Sigmoid colon (tissue), 7 donors: ENCODE results near the gene PUS3. TPM values are rescaled to one million over a fixed set of nuclear protein-coding genes. Genes with fewer than 3 reads are reported as not detected.
"Not testable (repeated sequence)": the region's sequence is repeated elsewhere in the genome, so short reads cannot be mapped to it uniquely, and the experiment has no call there.

Source experiments
- DNase-seq: peaks from one replicate; pipeline ENCODE4 v3.0.0-alpha.2; 2019
- H3K27ac ChIP-seq, 4 donors: fragments of 200-600 bp; sonication (generic); one replicate each; pipeline ENCODE4 v1.5.1; 2016 to 2019; ENCODE audit warnings: mild to moderate bottlenecking in 1 of 4
- H3K27me3 ChIP-seq, 3 donors: fragments of 200-600 bp; sonication (generic); one replicate each; pipeline ENCODE4 v1.5.1; 2019; ENCODE audit warnings: mild to moderate bottlenecking in 1 of 3
- H3K36me3 ChIP-seq, 4 donors: fragments of 200-600 bp; sonication (generic); one replicate each; pipeline ENCODE4 v1.5.1; 2016 to 2019
- H3K4me1 ChIP-seq, 4 donors: fragments of 200-600 bp; sonication (generic); one replicate each; pipeline ENCODE4 v1.5.1; 2017 to 2019
- H3K4me3 ChIP-seq, 4 donors: fragments of 200-600 bp; sonication (generic); one replicate each; pipeline ENCODE4 v1.5.1; 2017 to 2019; ENCODE audit warnings: mild to moderate bottlenecking in 2 of 4, moderate library complexity in 1 of 4
- H3K9me3 ChIP-seq, 4 donors: fragments of 200-600 bp in 3 of 4; sonication (generic) in 3 of 4; one replicate each; pipeline versions ENCODE4 v1.5.1 to v1.6.1; 2013 to 2019
- CTCF ChIP-seq, 4 experiments: fragments of 450-650 bp in 3 of 4; fragments of 200-600 bp in 1 of 4; IDR thresholded peaks; one replicate each; pipeline ENCODE4 v1.5.1; 2016 to 2019; ENCODE audit warnings: antibody characterized with exemption in 4 of 4, mild to moderate bottlenecking in 3 of 4, moderate library complexity in 2 of 4
- EP300 ChIP-seq, 4 donors: sonication (generic); formaldehyde crosslinking; IDR thresholded peaks; one replicate each; pipeline ENCODE4 v1.6.1; 2017; ENCODE audit warnings: antibody characterized with exemption in 4 of 4
- POLR2A ChIP-seq, 2 donors: fragments of 450-650 bp; IDR thresholded peaks; one replicate each; pipeline ENCODE4 v1.6.1; 2016; ENCODE audit warnings: antibody characterized with exemption in 2 of 2, mild to moderate bottlenecking in 2 of 2, moderate library complexity in 2 of 2
- POLR2AphosphoS5 ChIP-seq, 4 donors: sonication (generic); formaldehyde crosslinking; IDR thresholded peaks; one replicate each; pipeline ENCODE4 v1.6.1; 2017; ENCODE audit warnings: antibody characterized with exemption in 4 of 4
- WGBS, 2 donors: extraction: QIAGEN DNeasy Blood & Tissue Kit; methylation state at CpG; one replicate each; pipeline ENCODE4 v1.1.7; 2013; 5-methylcytosine and 5-hydroxymethylcytosine counted together
- intact Hi-C: fragments of 100-400 bp; cut with DNase I; formaldehyde crosslinking; loops from one replicate; pipeline ENCODE4 v1.15.1; 2023
- polyA plus RNA-seq, 3 donors: library from polyadenylated mRNA; stranded (reverse); fragments of 200-250 nt; gene quantifications; one replicate each; pipeline ENCODE4 v1.2.3, GENCODE V29; 2013
- total RNA-seq, 4 donors: library from RNA; depleted of rRNA; stranded (reverse); fragments of >200 nt; gene quantifications; one replicate each; pipeline ENCODE4 v1.1.0, GENCODE V29; 2016
- donor health status: healthy with polysubstance abuse.
- donor health status: Bipolar disorder and iron deficiency.
- donor health status: healthy.

PUS3 gene
- total and polyA plus RNA-seq, 7 donors = 6.4 to 21.6 (median 9.2) TPM

- no peak for DNase-seq
- intact Hi-C loops = loop anchor here (10.0 kb wide), 2 partner anchors 309 to 919 kb away; partner anchors contain the start of genes CCDC15 and EI24
- 78 to 87% methylated on average over 20 of the region's 20 CpGs for WGBS, 2 donors
- H3K9me3 ChIP-seq = no peaks in the 10 kb centered on the region
- TF ChIP-seq POLR2AphosphoS5 (IDR thresholded peaks at IDR 0.05) = no peak
- no peak for TF ChIP-seq POLR2A (IDR thresholded peaks at IDR 0.05)
- TF ChIP-seq CTCF (IDR thresholded peaks at IDR 0.05) = no peak
- no peak for TF ChIP-seq EP300 (IDR thresholded peaks at IDR 0.05)
- no peaks in the 10 kb centered on the region for H3K4me1 ChIP-seq
- no peaks in the 10 kb centered on the region for H3K36me3 ChIP-seq
- H3K27me3 ChIP-seq = no peaks in the 10 kb centered on the region
- H3K27ac ChIP-seq = no peak overlapping the region
- H3K4me3 ChIP-seq = no peak overlapping the region
Observed at GRCh38 chr11:125873881-125874555, 29.0 kb downstream of the PUS3 start.

- Histone ChIP-seq H3K4me3 (no peak overlapping the region), H3K27me3 (no peaks in the 10 kb centered on the region), H3K4me1 (no peaks in the 10 kb centered on the region), H3K36me3 (no peaks in the 10 kb centered on the region), H3K27ac (no peak overlapping the region), H3K9me3 (no peaks in the 10 kb centered on the region)
- intact Hi-C loops = loop anchor here (10.0 kb wide), 2 partner anchors 307 to 917 kb away; partner anchors contain the start of genes CCDC15 and EI24
- TF ChIP-seq EP300 (IDR thresholded peaks at IDR 0.05) = no peak
- TF ChIP-seq CTCF (IDR thresholded peaks at IDR 0.05) = no peak
- no peak for TF ChIP-seq POLR2AphosphoS5 (IDR thresholded peaks at IDR 0.05)
- TF ChIP-seq POLR2A (IDR thresholded peaks at IDR 0.05) = no peak
- no peak for DNase-seq
Observed at GRCh38 chr11:125872138-125872491, 30.9 kb downstream of the PUS3 start.

GRCh38 chr11:125871391-125872137 is 31.4 kb downstream of the PUS3 start:
- H3K27ac ChIP-seq = no peak overlapping the region
- H3K4me1 ChIP-seq = no peaks in the 10 kb centered on the region
- WGBS, 2 donors = 86 to 87% methylated on average over 10 of the region's 10 CpGs
- no peaks in the 10 kb centered on the region for H3K27me3 ChIP-seq
- no peak overlapping the region for H3K4me3 ChIP-seq
- no peak for TF ChIP-seq POLR2AphosphoS5 (IDR thresholded peaks at IDR 0.05)
- TF ChIP-seq EP300 (IDR thresholded peaks at IDR 0.05) = no peak
- TF ChIP-seq CTCF (IDR thresholded peaks at IDR 0.05) = peak in 1 of 4 experiments; percentile 23
- no peak for DNase-seq
- H3K36me3 ChIP-seq = no peaks in the 10 kb centered on the region
- no peaks in the 10 kb centered on the region for H3K9me3 ChIP-seq
- intact Hi-C loops = loop anchor here (10.0 kb wide), 2 partner anchors 307 to 917 kb away; partner anchors contain the start of genes CCDC15 and EI24

- Histone ChIP-seq H3K27me3 (no peaks in the 10 kb centered on the region), H3K27ac (no peak overlapping the region), H3K4me1 (no peaks in the 10 kb centered on the region), H3K9me3 (no peaks in the 10 kb centered on the region), H3K4me3 (no peak overlapping the region), H3K36me3 (no peaks in the 10 kb centered on the region)
- TF ChIP-seq POLR2A (IDR thresholded peaks at IDR 0.05) = no peak
- no peak for TF ChIP-seq CTCF (IDR thresholded peaks at IDR 0.05)
- TF ChIP-seq POLR2AphosphoS5 (IDR thresholded peaks at IDR 0.05) = no peak
- no peak for TF ChIP-seq EP300 (IDR thresholded peaks at IDR 0.05)
- intact Hi-C loops = no loop called here
- 62 to 63% methylated on average over 2 of the region's 2 CpGs for WGBS, 2 donors
- no peak for DNase-seq
Observed at GRCh38 chr11:125869521-125869920, 33.5 kb downstream of the PUS3 start.

- H3K4me3 ChIP-seq, H3K9me3 ChIP-seq, H3K27me3 ChIP-seq, H3K4me1 ChIP-seq, H3K36me3 ChIP-seq, H3K27ac ChIP-seq, intact Hi-C loops, DNase-seq: not testable (repeated sequence)
- 83 to 94% methylated on average over 4 of the region's 4 CpGs for WGBS, 2 donors
Observed at GRCh38 chr11:125865354-125865753, 37.7 kb downstream of the PUS3 start.

GRCh38 chr11:125862786-125863185 is 40.2 kb downstream of the PUS3 start:
- H3K36me3 ChIP-seq, H3K9me3 ChIP-seq, H3K27ac ChIP-seq, H3K4me3 ChIP-seq, H3K27me3 ChIP-seq, DNase-seq, H3K4me1 ChIP-seq, intact Hi-C loops: not testable (repeated sequence)
- WGBS, 2 donors = 93 to 97% methylated on average over 33 of the region's 33 CpGs

- H3K27ac ChIP-seq, intact Hi-C loops, H3K4me3 ChIP-seq, H3K27me3 ChIP-seq, H3K9me3 ChIP-seq, H3K36me3 ChIP-seq, H3K4me1 ChIP-seq, DNase-seq: not testable (repeated sequence)
- WGBS, 2 donors = 80 to 83% methylated on average over 9 of the region's 9 CpGs
Observed at GRCh38 chr11:125857670-125858069, 45.3 kb downstream of the PUS3 start.
